Stimulated activated CD8-positive, alpha-beta memory T cell treated with anti-CD3 and anti-CD28 coated beads, Interleukin-7, amount 100 ng/mL, for 48 hours (primary cell): ENCODE measurements around the gene ATP6V0C.
"Not testable (repeated sequence)": the region's sequence is repeated elsewhere in the genome, so short reads cannot be mapped to it uniquely, and the experiment has no call there.

Experiments
- DNase-seq, 2 donors: peaks; one replicate each; pipeline ENCODE4 v3.0.0-alpha.2; 2020; ENCODE audit warnings: low read depth in 1 of 2; ENCODE audit errors: extremely low read depth in 1 of 2

The ATP6V0C gene

DNA sequence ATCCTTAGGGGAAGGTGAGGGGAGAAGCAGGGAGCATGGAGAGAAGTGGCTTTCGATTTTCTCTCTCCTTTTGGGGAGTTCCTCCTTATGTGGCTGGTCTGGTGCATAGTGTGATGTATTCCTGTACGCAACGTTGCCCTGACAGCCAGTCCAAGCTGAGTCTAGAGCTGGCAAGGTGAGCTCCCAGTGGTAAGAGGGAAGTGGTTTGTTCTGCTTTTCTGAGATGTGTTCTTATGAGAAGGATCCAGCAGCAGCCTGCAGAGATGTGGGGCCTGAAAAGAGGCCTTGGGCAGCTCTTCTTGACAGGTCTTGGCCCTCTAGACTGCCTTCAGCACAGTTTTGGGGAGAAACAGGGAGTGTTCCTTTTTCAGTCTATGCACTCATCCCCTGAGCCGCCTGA, 27.2 kb downstream of the ATP6V0C start:
- not testable (repeated sequence) for DNase-seq

DNA sequence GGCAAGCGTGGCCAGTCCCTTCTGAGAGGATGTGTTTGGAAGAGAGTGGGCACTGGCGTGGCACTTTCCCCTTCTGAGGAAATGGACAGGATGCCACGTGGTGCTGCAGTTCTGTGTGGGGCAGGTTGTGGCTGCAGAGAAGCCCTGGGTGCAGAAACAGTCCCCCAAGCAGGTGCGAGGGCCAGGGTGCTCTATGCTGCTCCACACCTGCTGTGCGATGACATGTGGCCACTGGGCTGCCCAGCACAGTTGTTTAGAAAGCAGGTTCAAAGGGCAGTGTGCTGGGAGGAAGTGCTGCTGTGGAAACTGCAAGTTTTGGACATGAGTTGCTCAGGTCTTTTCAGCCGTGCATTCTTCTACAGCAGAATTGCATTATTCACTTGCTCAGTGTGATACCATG, 27.7 kb downstream of the ATP6V0C start:
- not testable (repeated sequence) for DNase-seq

DNA sequence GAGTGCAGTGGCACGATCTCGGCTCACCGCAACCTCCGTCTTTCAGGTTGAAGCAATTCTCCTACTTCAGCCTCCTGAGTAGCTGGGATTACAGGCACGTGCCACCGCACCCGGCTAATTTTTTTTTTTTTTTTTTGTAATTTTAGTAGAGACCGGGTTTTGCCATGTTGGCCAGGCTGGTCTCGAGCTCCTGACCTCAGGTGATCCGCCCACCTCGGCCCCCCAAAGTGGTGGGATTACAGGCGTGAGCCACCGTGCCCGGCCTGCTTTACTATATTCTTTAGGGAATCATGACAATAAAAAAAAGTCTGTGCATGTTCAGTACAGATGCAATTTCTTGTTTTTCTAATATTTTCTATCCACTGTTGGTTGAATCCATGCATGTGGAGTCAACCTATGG, 30.0 kb downstream of the ATP6V0C start:
- not testable (repeated sequence) for DNase-seq

DNA sequence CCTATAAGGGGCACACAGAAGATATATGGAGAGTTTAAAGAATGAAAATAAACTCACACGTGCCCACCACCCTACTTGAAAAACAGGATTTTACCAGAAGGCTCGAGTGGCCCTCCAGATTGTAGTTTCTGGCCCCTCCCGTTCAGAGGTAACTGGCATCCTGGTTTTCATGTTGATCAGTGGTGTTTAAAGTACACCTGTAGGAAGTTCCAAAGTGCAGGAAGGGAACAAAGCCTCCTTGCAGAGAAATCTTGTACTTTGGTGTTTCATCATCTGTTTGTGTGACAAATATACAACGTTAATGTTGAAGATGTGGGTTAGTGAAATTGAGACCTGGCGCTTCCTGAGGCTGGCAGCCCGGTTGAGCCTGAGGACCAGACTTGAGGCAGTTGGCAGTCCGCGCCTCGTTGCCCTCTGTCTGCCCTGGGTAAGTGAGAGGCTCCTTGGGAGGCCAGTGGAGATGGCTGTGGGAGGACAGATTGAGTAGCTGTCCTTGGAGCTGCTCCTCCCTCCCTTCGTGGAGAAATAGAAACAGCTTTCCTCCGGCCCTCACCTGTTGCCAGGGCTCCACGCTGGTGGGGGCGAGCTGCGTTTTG, 36.6 kb downstream of the ATP6V0C start:
- DNase-seq = not testable (repeated sequence)

DNA sequence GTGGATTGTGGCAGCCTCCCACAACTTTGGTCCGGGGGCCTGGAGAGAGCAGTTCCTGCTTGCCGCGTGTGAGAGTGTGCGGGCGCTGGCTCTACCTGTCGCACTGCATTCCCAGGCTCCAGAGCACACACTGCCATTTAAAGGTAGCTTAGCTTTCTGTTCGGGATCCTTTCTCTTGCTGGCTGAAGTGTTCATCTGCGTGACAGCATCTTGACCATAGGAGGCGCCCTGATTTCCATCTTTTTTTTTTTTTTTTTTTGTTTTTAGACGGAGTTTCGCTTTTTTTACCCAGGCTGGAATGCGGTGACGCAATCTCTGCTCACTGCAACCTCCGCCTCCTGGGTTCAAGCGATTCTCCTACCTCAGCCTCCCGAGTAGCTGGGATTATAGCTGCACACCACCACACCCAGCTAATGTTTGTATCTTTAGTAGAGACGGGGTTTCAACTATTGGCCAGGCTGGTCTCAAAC, 37.7 kb downstream of the ATP6V0C start:
- not testable (repeated sequence) for DNase-seq

DNA sequence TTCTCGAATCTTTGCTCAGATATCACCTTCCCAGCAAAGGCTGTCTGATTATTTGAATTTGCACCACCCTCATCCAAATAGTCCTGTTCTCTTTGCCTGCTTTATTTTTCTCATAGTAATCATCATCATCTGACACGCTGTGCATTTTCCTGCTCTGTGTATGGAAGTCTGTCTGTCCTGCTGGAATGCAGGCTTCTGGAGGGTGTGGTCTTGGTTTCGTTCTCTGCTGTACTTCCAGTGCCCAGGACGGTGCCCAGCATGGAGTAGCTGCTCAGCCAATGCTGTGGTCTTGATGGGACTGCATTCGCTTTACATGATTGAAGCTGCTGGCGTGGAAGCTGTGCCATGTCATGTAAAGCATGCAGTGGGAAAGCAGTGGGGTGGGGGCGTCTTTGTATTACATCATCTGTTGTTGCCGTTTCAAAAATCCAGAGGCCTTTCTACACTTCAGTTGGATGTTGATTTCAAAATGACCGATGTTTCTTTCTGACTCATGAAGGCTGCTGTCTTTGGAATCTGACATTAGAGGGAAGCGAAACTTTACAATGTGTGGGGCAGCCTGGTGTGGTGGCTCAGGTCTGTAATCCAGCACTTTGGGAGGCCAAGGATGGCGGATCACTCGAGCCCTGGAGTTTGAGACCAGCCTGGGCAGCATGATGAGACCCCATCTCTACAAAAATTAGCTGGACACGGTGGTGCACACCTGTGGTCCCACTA, 41.1 kb downstream of the ATP6V0C start:
- DNase-seq = not testable (repeated sequence)

DNA sequence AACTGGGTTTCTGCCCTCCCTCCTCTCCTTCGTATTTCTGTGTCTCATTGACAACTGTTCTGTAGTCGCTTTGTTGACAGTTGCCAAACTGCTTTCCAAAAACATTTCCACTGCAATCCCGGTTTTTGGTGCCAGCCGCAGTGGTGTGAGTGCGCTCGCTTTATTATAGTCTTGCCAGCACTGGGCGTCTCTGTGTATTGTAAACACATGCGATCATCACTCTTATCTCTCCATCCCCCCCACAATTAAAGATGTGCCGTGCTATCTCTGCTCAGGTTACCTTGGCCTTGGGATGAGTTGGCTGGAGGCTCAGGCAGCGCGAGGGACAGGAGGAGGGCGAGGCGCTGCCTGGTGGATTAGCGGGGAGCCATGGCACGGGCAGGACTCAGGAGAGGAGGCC, 43.4 kb downstream of the ATP6V0C start:
- not testable (repeated sequence) for DNase-seq

DNA sequence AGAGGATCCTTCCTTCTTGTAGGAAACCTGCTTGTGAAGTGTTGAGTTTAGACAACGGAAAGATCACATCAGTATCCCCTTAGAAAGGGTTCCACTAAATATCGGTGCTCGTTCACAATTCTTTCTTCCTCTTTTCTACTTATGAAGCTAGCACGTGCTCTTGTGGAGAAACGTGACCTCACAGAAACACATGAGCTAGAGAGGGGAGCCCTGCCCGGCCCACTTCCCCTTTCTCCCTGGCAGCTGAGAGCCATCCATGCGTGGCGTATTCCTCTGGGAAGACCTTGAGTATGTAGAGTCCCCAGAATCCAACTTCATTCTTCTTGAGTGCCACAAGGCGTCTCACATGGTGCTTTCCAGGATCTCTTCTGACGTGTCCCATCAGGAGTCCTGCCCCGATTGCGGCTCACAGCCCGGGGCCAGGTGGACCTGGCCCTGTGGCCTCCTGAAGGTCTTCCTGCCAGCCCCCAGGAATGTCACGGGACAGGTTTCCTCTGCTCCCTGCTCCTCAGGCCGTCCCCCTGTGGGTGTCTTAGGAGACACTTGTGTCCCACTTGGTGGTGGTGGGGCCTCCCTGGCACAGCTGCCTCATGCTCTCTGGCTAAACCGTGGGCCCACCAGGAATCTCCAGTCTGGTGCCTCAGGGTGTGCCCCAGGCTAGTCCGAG, 46.5 kb downstream of the ATP6V0C start:
- DNase-seq = not testable (repeated sequence)

DNA sequence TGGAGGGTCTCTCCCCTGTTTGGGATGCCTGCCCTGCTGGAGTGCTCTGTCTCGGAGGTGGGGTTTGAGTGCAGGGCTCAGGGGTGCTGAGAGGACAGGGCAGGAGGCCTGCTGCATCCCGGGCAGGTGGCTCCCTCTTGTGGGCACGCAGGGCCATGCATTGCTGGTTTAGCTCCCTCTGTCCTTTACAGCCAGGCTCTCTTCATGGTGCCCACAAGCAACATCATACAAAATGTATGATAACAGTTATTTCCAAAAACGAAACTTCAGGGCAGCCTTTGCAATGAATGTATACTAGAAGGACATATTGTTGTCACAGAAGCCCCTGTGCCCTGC, 47.0 kb downstream of the ATP6V0C start:
- peak in 1 of 2 donors; percentile 52 for DNase-seq

DNA sequence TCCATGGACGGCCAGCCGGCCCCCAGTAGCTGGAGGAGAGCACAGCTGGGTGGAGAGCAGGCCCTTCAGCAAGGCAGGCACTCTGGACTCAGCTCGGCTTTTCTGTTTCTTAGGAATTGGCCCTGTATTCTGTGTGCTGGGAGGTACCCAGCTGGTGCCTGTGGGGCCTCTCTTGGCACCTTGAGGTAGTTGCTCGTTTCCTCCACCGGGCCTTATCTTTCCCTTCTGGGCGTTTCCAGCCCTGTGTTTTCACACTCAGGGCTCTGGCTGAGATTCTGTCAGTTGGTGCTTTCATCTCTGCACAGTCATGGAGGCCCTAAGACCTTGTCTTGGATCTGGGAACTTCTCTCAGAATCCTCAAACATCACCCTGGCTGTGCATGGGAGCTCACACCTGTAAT, 53.8 kb downstream of the ATP6V0C start:
- DNase-seq = not testable (repeated sequence)

DNA sequence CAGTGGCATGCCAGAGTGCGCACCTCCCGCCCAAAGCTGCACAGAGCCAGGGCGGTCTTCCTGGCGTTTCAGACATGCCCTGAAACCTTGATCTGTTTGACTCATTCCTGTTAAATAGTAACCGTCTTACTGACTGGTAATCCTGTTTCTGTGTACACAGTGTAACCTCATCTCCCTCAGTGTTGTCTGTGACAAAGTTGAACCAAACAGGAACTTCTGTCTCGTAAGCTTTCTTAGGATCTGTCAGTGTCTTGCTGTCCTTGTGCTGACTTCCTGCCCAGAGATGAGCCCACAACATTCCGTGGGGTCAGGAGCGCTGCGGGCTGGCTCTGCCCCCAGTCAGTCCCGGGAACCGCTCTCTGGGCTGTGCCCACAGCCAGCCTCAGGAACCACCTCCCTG, 54.8 kb downstream of the ATP6V0C start:
- DNase-seq = not testable (repeated sequence)
